ENCODE data around the gene WDFY3. TPM values are rescaled to one million over a fixed set of nuclear protein-coding genes. Genes with fewer than 3 reads are reported as not detected.
A peak's percentile ranks its signal among the peaks of the same experiment; 100 is the strongest.

WDFY3 gene
- total and polyA plus RNA-seq, 2 of the 13 experiments (the other 11 are each of a cell fraction or from before 2014, with no cell fraction given) = 16.7 to 24.5 TPM

GRCh38 chr4:84966382-84967242, at the start of gene WDFY3 (continued):
- TF ChIP-seq DRAP1 (CRISPR knock-in tag; IDR thresholded peaks at IDR 0.05) = peak; percentile 39
- no peak for TF ChIP-seq PHF20 (CRISPR knock-in tag; IDR thresholded peaks at IDR 0.05)
- TF ChIP-seq ZNF616 (CRISPR knock-in tag; IDR thresholded peaks at IDR 0.05; ENCODE audit: low read depth) = no peak
- no peak for TF ChIP-seq ZNF770 (CRISPR knock-in tag; IDR thresholded peaks at IDR 0.05)
- peak; percentile 35; the same call in 1 of the 2 replicates for TF ChIP-seq THAP9 (CRISPR knock-in tag; IDR thresholded peaks at IDR 0.05; ENCODE audit: borderline replicate concordance)
- TF ChIP-seq MNT (IDR thresholded peaks at IDR 0.05) = no peak
- no peak; the same call in 1 of the 2 replicates for TF ChIP-seq TIGD3 (CRISPR knock-in tag; IDR thresholded peaks at IDR 0.05; ENCODE audit: borderline replicate concordance)
- TF ChIP-seq NRL (CRISPR knock-in tag; IDR thresholded peaks at IDR 0.05; ENCODE audit: borderline replicate concordance) = no peak
- TF ChIP-seq RBM39 (IDR thresholded peaks at IDR 0.05; ENCODE audit: low read depth, low read length, poor library complexity, severe bottlenecking) = peak; percentile 68
- TF ChIP-seq TFAP4 (IDR thresholded peaks at IDR 0.05; ENCODE audit: borderline replicate concordance, low read depth) = peak; percentile 50; the same call in 1 of the 2 replicates
- TF ChIP-seq ZXDC (CRISPR knock-in tag; IDR thresholded peaks at IDR 0.05) = no peak
